ES-I3 (cell line): ENCODE data around the gene USP12.
"Not testable (repeated sequence)": the region's sequence is repeated elsewhere in the genome, so short reads cannot be mapped to it uniquely, and the experiment has no call there.

Experiments used
- H3K36me3 ChIP-seq: 2 replicates; pipeline ENCODE4 v1.6.1; 2013; ENCODE audit warnings: mild to moderate bottlenecking, low read length, control low read depth, moderate library complexity; ENCODE audit not compliant: insufficient read depth
- H3K4me1 ChIP-seq: 2 replicates; pipeline ENCODE4 v1.6.1; 2013; ENCODE audit warnings: mild to moderate bottlenecking, control low read depth, low read length; ENCODE audit not compliant: insufficient read depth
- H3K9ac ChIP-seq: 2 replicates; pipeline ENCODE4 v1.6.1; 2013; ENCODE audit warnings: low read depth, mild to moderate bottlenecking, low read length, moderate library complexity
- H3K9me3 ChIP-seq: 2 replicates; pipeline ENCODE4 v1.6.1; 2013; ENCODE audit warnings: mild to moderate bottlenecking, low read length, moderate library complexity; ENCODE audit not compliant: control insufficient read depth, insufficient read depth

USP12 gene

GRCh38 chr13:27079421-27079958, 92.1 kb downstream of the USP12 start:
- Histone ChIP-seq H3K9me3 (no peaks in the 10 kb centered on the region), H3K4me1 (peaks cover 14% of the 10 kb centered on the region; the same call in 1 of the 2 replicates), H3K36me3 (no peaks in the 10 kb centered on the region), H3K9ac (no peak overlapping the region)

GRCh38 chr13:27077451-27077850, 94.2 kb downstream of the USP12 start:
- Histone ChIP-seq H3K4me1 (peaks cover 21% of the 10 kb centered on the region), H3K9ac (no peak overlapping the region), H3K36me3 (0 out of 2 replicates have a peak, but pooled peaks cover 2% of the 10 kb centered on the region), H3K9me3 (no peaks in the 10 kb centered on the region)

- H3K9ac ChIP-seq, result no peak overlapping the region
- H3K4me1 ChIP-seq, result peaks cover 21% of the 10 kb centered on the region
- H3K9me3 ChIP-seq, result no peaks in the 10 kb centered on the region
- 0 out of 2 replicates have a peak, but pooled peaks cover 2% of the 10 kb centered on the region for H3K36me3 ChIP-seq
Observed at GRCh38 chr13:27076421-27076820, 95.2 kb downstream of the USP12 start.

- peaks cover 7% of the 10 kb centered on the region; the same call in 1 of the 2 replicates for H3K4me1 ChIP-seq
- H3K9me3 ChIP-seq, result no peaks in the 10 kb centered on the region
- no peak overlapping the region for H3K9ac ChIP-seq
- 0 out of 2 replicates have a peak, but pooled peaks cover 2% of the 10 kb centered on the region for H3K36me3 ChIP-seq
Observed at GRCh38 chr13:27073186-27073585, 98.4 kb downstream of the USP12 start.

- H3K36me3 ChIP-seq, H3K9ac ChIP-seq, H3K4me1 ChIP-seq, H3K9me3 ChIP-seq: not testable (repeated sequence)
Observed at GRCh38 chr13:27066123-27066522, 105.5 kb downstream of the USP12 start.

- Histone ChIP-seq H3K36me3 (no peaks in the 10 kb centered on the region), H3K4me1 (no peaks in the 10 kb centered on the region), H3K9ac (no peak overlapping the region), H3K9me3 (no peaks in the 10 kb centered on the region)
Observed at GRCh38 chr13:27065582-27065981, 106.0 kb downstream of the USP12 start.

- no peaks in the 10 kb centered on the region for H3K4me1 ChIP-seq
- H3K9me3 ChIP-seq, result no peaks in the 10 kb centered on the region
- H3K36me3 ChIP-seq, result no peaks in the 10 kb centered on the region
- no peak overlapping the region for H3K9ac ChIP-seq
Observed at GRCh38 chr13:27064252-27064995, 107.2 kb downstream of the USP12 start.

- no peaks in the 10 kb centered on the region for H3K36me3 ChIP-seq
- no peak overlapping the region for H3K9ac ChIP-seq
- H3K4me1 ChIP-seq, result 0 out of 2 replicates have a peak, but pooled peaks cover 2% of the 10 kb centered on the region
- H3K9me3 ChIP-seq, result no peaks in the 10 kb centered on the region
Observed at GRCh38 chr13:27057817-27058216, 113.8 kb downstream of the USP12 start.

GRCh38 chr13:27055526-27055925, 116.1 kb downstream of the USP12 start:
- H3K36me3 ChIP-seq, result 0 out of 2 replicates have a peak, but pooled peaks cover 1% of the 10 kb centered on the region
- 0 out of 2 replicates have a peak, but pooled peaks cover 2% of the 10 kb centered on the region for H3K4me1 ChIP-seq

GRCh38 chr13:27054760-27055159, 116.9 kb downstream of the USP12 start:
- Histone ChIP-seq H3K9me3 (no peaks in the 10 kb centered on the region; the same call in 1 of the 2 replicates), H3K9ac (no peak overlapping the region), H3K4me1 (0 out of 2 replicates have a peak, but pooled peaks cover 2% of the 10 kb centered on the region), H3K36me3 (0 out of 2 replicates have a peak, but pooled peaks cover 5% of the 10 kb centered on the region)

More at GRCh38 chr13:27055526-27055925, 116.1 kb downstream of the USP12 start:
- Histone ChIP-seq H3K9ac (no peak overlapping the region), H3K9me3 (no peaks in the 10 kb centered on the region; the same call in 1 of the 2 replicates)

- Histone ChIP-seq H3K4me1 (0 out of 2 replicates have a peak, but pooled peaks cover 2% of the 10 kb centered on the region), H3K36me3 (0 out of 2 replicates have a peak, but pooled peaks cover 5% of the 10 kb centered on the region), H3K9ac (no peak overlapping the region), H3K9me3 (no peaks in the 10 kb centered on the region; the same call in 1 of the 2 replicates)
Observed at GRCh38 chr13:27053902-27054595, 117.6 kb downstream of the USP12 start.

- Histone ChIP-seq H3K9ac (no peak overlapping the region), H3K4me1 (0 out of 2 replicates have a peak, but pooled peaks cover 2% of the 10 kb centered on the region), H3K9me3 (no peaks in the 10 kb centered on the region; the same call in 1 of the 2 replicates), H3K36me3 (0 out of 2 replicates have a peak, but pooled peaks cover 5% of the 10 kb centered on the region)
Observed at GRCh38 chr13:27053210-27053884, 118.3 kb downstream of the USP12 start.

- no peak overlapping the region for H3K9ac ChIP-seq
- 0 out of 2 replicates have a peak, but pooled peaks cover 2% of the 10 kb centered on the region for H3K4me1 ChIP-seq
Observed at GRCh38 chr13:27052551-27053208, 118.9 kb downstream of the USP12 start.

More at GRCh38 chr13:27052551-27053208, 118.9 kb downstream of the USP12 start:
- no peaks in the 10 kb centered on the region; the same call in 1 of the 2 replicates for H3K9me3 ChIP-seq
- 0 out of 2 replicates have a peak, but pooled peaks cover 5% of the 10 kb centered on the region for H3K36me3 ChIP-seq
